Astrocyte (in vitro differentiated cells and primary cell): ENCODE data around the gene ITPKA. TPM values are rescaled to one million over a fixed set of nuclear protein-coding genes. Genes with fewer than 3 reads are reported as not detected.

ENCODE experiments used
- DNase-seq: peaks from one replicate; pipeline ENCODE4 v3.0.0-alpha.2; 2010; ENCODE audit warnings: low read depth
- FAIRE-seq: peaks from 2 replicates; lab custom pipeline; 2011; peaks lifted over from hg19 to GRCh38; lab: Jason Lieb, UNC
- H2AFZ ChIP-seq: 2 replicates; pipeline ENCODE4 v1.6.0; 2012; ENCODE audit warnings: low read depth, low read length, inconsistent platforms
- H3K27ac ChIP-seq: 2 replicates; pipeline ENCODE4 v1.5.1; 2011; ENCODE audit warnings: low read depth, low read length, inconsistent platforms
- H3K27me3 ChIP-seq: 2 replicates; pipeline ENCODE4 v1.6.0; 2011; ENCODE audit warnings: low read length, inconsistent platforms; ENCODE audit not compliant: insufficient read depth
- H3K36me3 ChIP-seq: 2 replicates; pipeline ENCODE4 v1.5.1; 2011; ENCODE audit warnings: low read length, inconsistent platforms; ENCODE audit not compliant: insufficient read depth
- H3K4me1 ChIP-seq: 2 replicates; pipeline ENCODE4 v1.5.1; 2011; ENCODE audit warnings: low read length, inconsistent platforms; ENCODE audit not compliant: insufficient read depth
- H3K4me2 ChIP-seq: 2 replicates; pipeline ENCODE4 v1.6.0; 2012; ENCODE audit warnings: low read length, inconsistent platforms
- H3K4me3 ChIP-seq: 2 replicates; pipeline ENCODE4 v1.5.1; 2011; ENCODE audit warnings: low read depth, mild to moderate bottlenecking, low read length, inconsistent platforms; ENCODE audit not compliant: insufficient read depth
- H3K79me2 ChIP-seq: 2 replicates; pipeline ENCODE4 v1.6.0; 2012; ENCODE audit warnings: mild to moderate bottlenecking, low read length, inconsistent platforms; ENCODE audit not compliant: insufficient read depth
- H3K9ac ChIP-seq: 2 replicates; pipeline ENCODE4 v1.6.0; 2012; ENCODE audit warnings: mild to moderate bottlenecking, low read length, inconsistent platforms
- H3K9me3 ChIP-seq: 2 replicates; pipeline ENCODE4 v1.5.1; 2012; ENCODE audit warnings: low read depth, mild to moderate bottlenecking, low read length, inconsistent platforms; ENCODE audit not compliant: insufficient read depth
- H4K20me1 ChIP-seq: 2 replicates; pipeline ENCODE4 v1.6.0; 2012; ENCODE audit warnings: low read length, inconsistent platforms; ENCODE audit not compliant: insufficient read depth
- H3K27ac Mint-ChIP-seq: one replicate; pipeline ENCODE4 v1.8.0; 2021; ENCODE audit warnings: mild to moderate bottlenecking, mixed read lengths; ENCODE audit not compliant: unreplicated experiment
- H3K27me3 Mint-ChIP-seq: one replicate; pipeline ENCODE4 v1.8.0; 2021; ENCODE audit warnings: low read depth, mixed read lengths; ENCODE audit not compliant: unreplicated experiment
- H3K36me3 Mint-ChIP-seq: one replicate; pipeline ENCODE4 v1.8.0; 2021; ENCODE audit warnings: low read depth, mixed read lengths; ENCODE audit not compliant: unreplicated experiment
- H3K4me1 Mint-ChIP-seq: one replicate; pipeline ENCODE4 v1.8.0; 2021; ENCODE audit warnings: low read depth, mixed read lengths; ENCODE audit not compliant: unreplicated experiment
- H3K4me3 Mint-ChIP-seq: one replicate; pipeline ENCODE4 v1.8.0; 2021; ENCODE audit warnings: mild to moderate bottlenecking, moderate library complexity, mixed read lengths; ENCODE audit not compliant: unreplicated experiment
- H3K9me3 Mint-ChIP-seq: one replicate; pipeline ENCODE4 v1.8.0; 2021; ENCODE audit warnings: mild to moderate bottlenecking, mixed read lengths; ENCODE audit not compliant: unreplicated experiment
- EZH2 ChIP-seq: IDR thresholded peaks from 2 replicates; pipeline ENCODE4 v1.6.1; 2012; ENCODE audit warnings: mild to moderate bottlenecking, low read length, inconsistent platforms; ENCODE audit not compliant: insufficient read depth
- total RNA-seq: library from RNA; stranded (reverse); gene quantifications from 2 replicates; pipeline ENCODE4 v1.2.1, GENCODE V29; 2021
- TF ChIP-seq, protein P1 (sequence below): IDR thresholded peaks from 2 replicates; pipeline ENCODE4 v1.5.1; 2011; ENCODE audit warnings: low read depth, mild to moderate bottlenecking, inconsistent platforms, low read length, moderate library complexity; ENCODE audit not compliant: insufficient read depth

The ITPKA gene
- total RNA-seq, 1 donor from 2014 or later = 1.2 TPM

- Histone ChIP-seq H3K27me3 (peaks cover 29% of the 10 kb centered on the region), H3K79me2 (no peaks in the 10 kb centered on the region), H3K9ac (no peak overlapping the region), H3K36me3 (no peaks in the 10 kb centered on the region), H4K20me1 (no peaks in the 10 kb centered on the region), H2AFZ (no peak overlapping the region), H3K4me3 (no peak overlapping the region), H3K4me1 (peaks cover 38% of the 10 kb centered on the region), H3K27ac (no peak overlapping the region), H3K4me2 (no peak overlapping the region), H3K9me3 (no peaks in the 10 kb centered on the region)
- FAIRE-seq (no peak), DNase-seq (no peak)
- H3K9me3 Mint-ChIP-seq = no peaks in the 10 kb centered on the region
- no peak for TF ChIP-seq EZH2
- TF ChIP-seq, protein P1, sequence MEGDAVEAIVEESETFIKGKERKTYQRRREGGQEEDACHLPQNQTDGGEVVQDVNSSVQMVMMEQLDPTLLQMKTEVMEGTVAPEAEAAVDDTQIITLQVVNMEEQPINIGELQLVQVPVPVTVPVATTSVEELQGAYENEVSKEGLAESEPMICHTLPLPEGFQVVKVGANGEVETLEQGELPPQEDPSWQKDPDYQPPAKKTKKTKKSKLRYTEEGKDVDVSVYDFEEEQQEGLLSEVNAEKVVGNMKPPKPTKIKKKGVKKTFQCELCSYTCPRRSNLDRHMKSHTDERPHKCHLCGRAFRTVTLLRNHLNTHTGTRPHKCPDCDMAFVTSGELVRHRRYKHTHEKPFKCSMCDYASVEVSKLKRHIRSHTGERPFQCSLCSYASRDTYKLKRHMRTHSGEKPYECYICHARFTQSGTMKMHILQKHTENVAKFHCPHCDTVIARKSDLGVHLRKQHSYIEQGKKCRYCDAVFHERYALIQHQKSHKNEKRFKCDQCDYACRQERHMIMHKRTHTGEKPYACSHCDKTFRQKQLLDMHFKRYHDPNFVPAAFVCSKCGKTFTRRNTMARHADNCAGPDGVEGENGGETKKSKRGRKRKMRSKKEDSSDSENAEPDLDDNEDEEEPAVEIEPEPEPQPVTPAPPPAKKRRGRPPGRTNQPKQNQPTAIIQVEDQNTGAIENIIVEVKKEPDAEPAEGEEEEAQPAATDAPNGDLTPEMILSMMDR = no peak
- H3K27me3 Mint-ChIP-seq = peaks cover 21% of the 10 kb centered on the region
- peaks cover 20% of the 10 kb centered on the region for H3K4me1 Mint-ChIP-seq
- H3K4me3 Mint-ChIP-seq = peak overlapping the region; percentile 60
- H3K27ac Mint-ChIP-seq = peak overlapping the region; percentile 53
- H3K36me3 Mint-ChIP-seq = peaks cover 5% of the 10 kb centered on the region
Measured at GRCh38 chr15:41491889-41492288, 1.8 kb upstream of the ITPKA start.

DNA sequence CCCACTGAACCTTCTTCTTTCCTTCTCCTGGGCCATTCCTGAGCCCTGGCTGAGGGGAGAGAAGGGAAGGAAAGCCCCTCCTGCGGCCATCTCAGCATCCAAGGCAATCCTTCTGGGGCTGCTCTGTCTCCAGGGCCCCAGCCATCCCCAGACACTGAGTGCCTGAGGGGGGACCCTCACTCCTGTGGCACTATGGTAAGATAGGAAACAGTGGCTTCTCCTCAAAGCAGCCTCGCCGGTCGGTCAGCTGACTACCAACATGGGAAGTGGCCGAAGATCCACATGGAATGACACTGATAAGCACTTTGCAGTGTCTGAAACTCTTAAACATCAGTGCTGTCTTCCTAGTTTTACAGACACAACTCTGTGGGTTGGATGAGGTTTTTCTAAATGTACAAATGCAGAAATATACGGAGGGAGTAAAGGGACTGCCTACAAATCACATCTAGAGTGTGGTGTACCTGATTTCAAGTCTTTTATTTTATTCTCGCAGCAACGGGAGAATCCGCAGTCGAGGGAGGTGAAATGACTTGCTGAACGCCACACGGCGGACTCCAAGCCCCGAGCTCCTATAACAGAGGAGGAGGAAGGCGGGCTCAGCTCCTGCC, 973 bp upstream of the ITPKA start:
- Histone ChIP-seq H3K27me3 (peaks cover 30% of the 10 kb centered on the region), H3K4me3 (peak overlapping the region; percentile 62), H3K9ac (peak overlapping the region; percentile 78), H3K4me2 (peak overlapping the region; percentile 94), H3K9me3 (no peaks in the 10 kb centered on the region), H3K79me2 (no peaks in the 10 kb centered on the region), H2AFZ (peak overlapping the region; percentile 77), H3K36me3 (no peaks in the 10 kb centered on the region), H4K20me1 (no peaks in the 10 kb centered on the region), H3K4me1 (peaks cover 38% of the 10 kb centered on the region), H3K27ac (peak overlapping the region; percentile 22)
- Mint-ChIP-seq H3K27ac (peak overlapping the region; percentile 34), H3K36me3 (peaks cover 5% of the 10 kb centered on the region), H3K4me1 (peaks cover 20% of the 10 kb centered on the region), H3K27me3 (peaks cover 30% of the 10 kb centered on the region), H3K9me3 (no peaks in the 10 kb centered on the region), H3K4me3 (peak overlapping the region; percentile 80)
- FAIRE-seq (no peak), DNase-seq (no peak)
- TF ChIP-seq EZH2 = no peak
- TF ChIP-seq, protein P1 = no peak

DNA sequence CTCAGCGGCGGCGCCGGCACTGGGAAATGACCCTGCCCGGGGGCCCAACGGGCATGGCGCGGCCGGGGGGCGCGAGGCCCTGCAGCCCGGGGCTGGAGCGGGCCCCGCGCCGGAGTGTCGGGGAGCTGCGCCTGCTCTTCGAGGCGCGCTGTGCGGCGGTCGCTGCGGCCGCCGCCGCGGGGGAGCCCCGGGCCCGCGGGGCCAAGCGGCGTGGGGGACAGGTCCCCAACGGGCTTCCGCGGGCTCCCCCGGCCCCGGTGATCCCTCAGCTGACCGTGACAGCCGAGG, 172 bp downstream of the ITPKA start:
- no peaks in the 10 kb centered on the region for H3K36me3 ChIP-seq
- peaks cover 41% of the 10 kb centered on the region for H3K27me3 Mint-ChIP-seq

More for the DNA sequence above, 172 bp downstream of the ITPKA start:
- H3K27ac ChIP-seq = no peak overlapping the region
- no peaks in the 10 kb centered on the region for H3K79me2 ChIP-seq
- H3K4me1 Mint-ChIP-seq = peaks cover 17% of the 10 kb centered on the region
- peaks cover 5% of the 10 kb centered on the region for H3K36me3 Mint-ChIP-seq
- H3K27ac Mint-ChIP-seq = no peak overlapping the region
- no peaks in the 10 kb centered on the region for H3K9me3 ChIP-seq
- H3K4me1 ChIP-seq = peaks cover 38% of the 10 kb centered on the region
- no peak overlapping the region for H3K4me3 Mint-ChIP-seq
- no peak overlapping the region for H3K9ac ChIP-seq
- peaks cover 37% of the 10 kb centered on the region for H3K27me3 ChIP-seq
- H3K4me3 ChIP-seq = peak overlapping the region; percentile 62
- peak overlapping the region; percentile 94 for H3K4me2 ChIP-seq
- H4K20me1 ChIP-seq = no peaks in the 10 kb centered on the region
- peak overlapping the region; percentile 42 for H2AFZ ChIP-seq
- TF ChIP-seq, protein P1 = no peak
- no peak for TF ChIP-seq EZH2
- DNase-seq (no peak), FAIRE-seq (no peak)
- no peaks in the 10 kb centered on the region for H3K9me3 Mint-ChIP-seq
